Stimulated activated CD4-positive, alpha-beta T cell treated with anti-CD3 and anti-CD28 coated beads, Interleukin-4, amount 100 ng/mL, for 24 hours (primary cell): ENCODE measurements around the gene TNC.

ENCODE experiments used
- DNase-seq: peaks from one replicate; pipeline ENCODE4 v3.0.0-alpha.2; 2020

TNC gene

GRCh38 chr9:115042781-115043509 is 75.0 kb downstream of the TNC start:
- DNase-seq = peak; percentile 33

GRCh38 chr9:115039516-115040120 is 78.3 kb downstream of the TNC start:
- no peak for DNase-seq

DNA sequence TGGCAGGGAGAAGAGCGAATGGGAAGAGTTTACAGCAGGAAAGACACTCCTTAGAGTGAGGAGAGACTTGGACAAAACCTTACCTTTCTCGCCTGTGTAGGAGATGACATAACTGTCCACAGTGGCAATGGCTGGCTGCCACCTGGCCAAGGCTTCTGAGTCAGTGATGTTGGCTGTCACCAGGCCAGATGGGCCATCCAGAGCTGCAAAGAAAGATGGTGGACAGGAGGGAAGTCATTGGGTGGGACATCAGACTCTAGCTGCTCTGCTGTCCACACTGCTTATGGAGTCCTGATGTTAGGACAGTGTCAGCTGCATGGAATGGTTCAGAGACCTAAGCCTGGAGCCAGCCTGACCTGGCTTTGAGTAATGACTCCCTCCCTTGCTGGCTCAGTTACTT is 79.8 kb downstream of the TNC start:
- no peak for DNase-seq

DNA sequence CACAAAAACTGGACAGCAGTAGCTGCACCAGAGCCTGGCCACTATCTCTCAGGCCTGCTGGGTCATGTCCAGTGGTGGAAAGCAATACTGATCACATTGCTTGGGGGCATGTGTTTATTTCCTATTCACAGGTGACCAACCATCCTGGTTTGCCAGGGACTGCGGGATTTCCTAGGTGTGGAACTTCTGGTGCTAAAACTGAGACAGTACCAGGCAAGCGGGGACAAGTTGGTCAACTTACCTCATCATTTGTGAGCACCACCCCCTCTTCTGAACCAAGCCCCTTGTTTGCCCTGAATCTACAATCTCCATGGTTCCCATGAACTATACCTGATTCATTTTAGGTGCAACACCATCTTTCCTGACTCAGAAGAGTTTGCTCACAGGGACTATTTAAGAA is 81.3 kb downstream of the TNC start:
- DNase-seq = no peak

- DNase-seq = peak; percentile 60
Observed at GRCh38 chr9:115035841-115036612, 81.9 kb downstream of the TNC start.

GRCh38 chr9:115034801-115035200 is 83.2 kb downstream of the TNC start:
- no peak for DNase-seq

DNA sequence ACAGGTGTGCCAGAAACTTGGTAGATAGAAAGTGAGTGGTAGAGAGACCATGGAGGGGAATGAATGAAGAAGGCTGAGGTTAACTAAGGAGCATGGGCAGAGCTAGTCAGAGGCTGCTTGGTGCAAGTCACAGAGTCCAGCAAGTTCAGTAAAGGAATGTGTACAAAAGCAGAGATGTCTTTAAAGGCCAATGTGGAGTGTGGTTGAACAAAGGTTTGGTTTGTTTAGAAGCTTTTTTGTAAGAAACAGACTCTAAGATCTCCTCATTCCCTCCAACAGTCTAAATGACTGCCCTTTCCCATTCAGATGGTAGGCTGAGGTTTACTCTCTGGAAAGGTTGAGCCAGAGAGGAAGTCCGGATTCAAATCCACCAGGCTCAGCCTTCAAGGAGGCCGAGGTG is 84.2 kb downstream of the TNC start:
- no peak for DNase-seq

DNA sequence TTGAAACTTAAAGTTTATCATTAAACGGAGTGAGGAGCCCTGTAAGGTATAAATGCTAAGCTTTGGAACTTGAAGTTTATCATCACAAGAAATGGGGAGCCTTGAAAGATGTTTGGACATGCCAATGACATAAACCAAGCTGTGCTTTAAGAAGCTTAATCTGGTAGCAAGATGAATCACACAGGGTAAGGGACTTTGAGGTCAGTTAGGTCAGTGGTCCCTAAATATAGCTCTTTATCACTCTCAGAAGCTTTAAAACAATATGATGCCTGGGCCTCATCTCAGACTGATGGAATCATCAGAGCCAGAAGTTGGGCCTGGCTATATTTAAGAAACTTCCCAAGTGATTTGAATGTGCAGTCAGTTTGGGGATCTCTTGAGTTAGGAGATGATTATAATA is 85.7 kb downstream of the TNC start:
- DNase-seq = no peak

GRCh38 chr9:115030006-115030405 is 88.0 kb downstream of the TNC start:
- DNase-seq = no peak

DNA sequence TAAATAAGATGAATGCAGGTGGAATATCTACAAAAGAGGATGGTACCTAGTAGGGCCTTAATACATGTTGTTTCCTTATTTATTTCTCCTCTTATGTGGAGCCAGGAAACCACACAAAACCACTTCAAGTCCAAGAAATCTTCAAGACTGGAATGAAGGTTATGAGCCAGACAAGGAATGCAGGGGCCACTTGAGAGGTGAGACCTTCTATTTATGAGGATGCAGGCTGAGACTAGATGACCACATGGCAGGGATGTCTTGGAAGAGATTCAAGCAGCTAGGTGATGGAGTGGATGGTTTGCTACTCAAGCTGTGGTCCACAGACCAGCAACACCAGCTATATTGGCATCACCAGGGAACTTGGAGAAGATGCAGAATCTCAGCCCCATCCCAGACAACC is 92.2 kb downstream of the TNC start:
- DNase-seq = no peak

- DNase-seq = no peak
Observed at GRCh38 chr9:115024925-115025535, 92.9 kb downstream of the TNC start.

- DNase-seq = no peak
Observed at GRCh38 chr9:115022760-115023434, 95.1 kb downstream of the TNC start.

DNA sequence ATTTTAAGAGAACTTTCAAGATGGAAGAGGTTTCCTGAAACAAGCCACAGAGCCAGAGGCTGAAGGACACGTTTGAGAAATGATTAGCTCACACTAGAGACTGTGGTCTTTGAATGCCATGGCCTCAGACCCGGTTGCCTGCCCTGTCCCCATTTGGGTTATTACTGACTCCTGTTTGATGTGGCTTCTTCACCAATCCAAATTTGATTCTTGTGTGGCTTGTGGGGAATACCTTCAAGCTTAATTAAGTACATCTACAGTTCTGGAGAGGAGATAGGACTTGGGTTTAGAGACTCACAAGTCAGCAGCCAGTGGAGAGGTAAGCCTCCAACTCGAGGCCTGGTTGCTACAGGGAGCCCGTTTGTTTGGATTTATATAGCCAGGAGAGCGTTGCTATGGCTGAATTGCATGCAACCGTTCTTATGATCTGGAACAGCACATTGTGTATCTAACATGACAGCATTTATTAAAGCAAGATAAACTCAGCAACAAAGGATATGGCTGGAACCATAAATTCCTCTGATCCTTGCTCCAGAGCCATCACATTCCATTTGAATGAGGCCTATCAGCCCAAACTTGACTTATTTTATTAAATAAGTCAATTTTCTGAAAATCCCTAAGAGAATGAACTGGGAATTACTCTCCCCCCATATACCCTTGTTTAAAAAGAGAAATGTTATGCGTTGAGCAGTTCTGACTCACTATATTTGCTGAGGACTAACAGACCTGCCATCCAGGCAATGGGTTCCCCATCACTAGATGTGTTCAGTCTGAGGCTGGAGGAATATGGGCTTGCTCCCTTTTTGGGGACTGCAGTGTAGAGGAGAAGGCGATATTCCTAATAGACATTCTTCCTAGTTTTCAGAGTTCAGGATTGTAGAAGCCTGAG is 99.2 kb downstream of the TNC start:
- no peak for DNase-seq

- no peak for DNase-seq
Observed at GRCh38 chr9:115016344-115016743, 101.6 kb downstream of the TNC start.

DNA sequence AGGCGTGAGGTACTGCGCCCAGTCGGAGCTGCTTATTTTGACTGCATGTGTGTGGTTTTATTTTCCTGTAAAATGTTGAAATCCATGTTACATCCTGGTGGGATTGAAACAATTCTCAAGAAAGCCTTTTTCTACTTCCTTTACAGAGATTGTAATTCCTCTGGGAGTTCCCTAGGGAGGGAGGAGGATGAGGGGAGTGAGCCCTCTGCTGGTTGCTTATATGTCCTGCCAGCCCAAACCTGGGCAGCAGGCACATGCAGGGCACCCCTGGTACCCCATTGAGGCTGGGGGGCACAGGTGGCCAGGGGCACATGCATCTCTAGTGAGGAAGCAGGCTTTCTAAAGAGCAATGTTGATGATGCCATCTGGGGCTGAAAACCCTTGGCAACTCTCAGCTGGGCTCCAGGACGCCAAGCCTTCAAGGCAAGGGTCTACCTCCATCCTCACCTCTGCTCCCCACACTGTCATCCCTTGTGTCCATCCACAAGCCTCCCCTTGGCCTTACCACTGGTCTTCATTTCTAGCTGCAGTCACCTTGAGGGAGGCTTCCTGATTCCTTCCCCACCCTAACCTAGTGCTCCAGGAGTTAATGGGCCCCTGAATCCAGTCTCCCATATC is 102.8 kb downstream of the TNC start:
- no peak for DNase-seq

GRCh38 chr9:115014438-115014837 is 103.5 kb downstream of the TNC start:
- DNase-seq = no peak

- peak; percentile 86 for DNase-seq
Observed at GRCh38 chr9:115013998-115014397, 104.0 kb downstream of the TNC start.

DNA sequence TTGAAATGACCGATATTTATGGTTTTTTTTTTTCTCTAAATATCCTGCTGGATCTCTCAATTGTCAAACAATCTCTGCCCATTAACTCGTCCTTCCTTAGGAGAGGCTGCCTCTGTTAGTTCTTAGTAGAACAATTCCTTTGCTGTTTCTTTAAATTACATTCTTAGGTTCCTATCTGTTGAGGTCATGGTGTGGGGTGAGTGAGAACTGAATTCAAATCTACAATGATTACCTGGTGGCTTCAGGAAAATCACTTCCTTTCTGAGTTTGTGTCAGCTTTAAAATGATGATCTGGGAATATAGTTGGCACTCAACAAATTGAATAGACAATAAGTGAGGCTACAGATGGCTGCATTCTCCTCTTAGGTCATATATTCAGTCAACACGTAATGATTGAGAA is 105.5 kb downstream of the TNC start:
- DNase-seq = no peak

GRCh38 chr9:115010874-115011273 is 107.1 kb downstream of the TNC start:
- no peak for DNase-seq

- DNase-seq = peak; percentile 46
Observed at GRCh38 chr9:115008536-115009270, 109.3 kb downstream of the TNC start.

DNA sequence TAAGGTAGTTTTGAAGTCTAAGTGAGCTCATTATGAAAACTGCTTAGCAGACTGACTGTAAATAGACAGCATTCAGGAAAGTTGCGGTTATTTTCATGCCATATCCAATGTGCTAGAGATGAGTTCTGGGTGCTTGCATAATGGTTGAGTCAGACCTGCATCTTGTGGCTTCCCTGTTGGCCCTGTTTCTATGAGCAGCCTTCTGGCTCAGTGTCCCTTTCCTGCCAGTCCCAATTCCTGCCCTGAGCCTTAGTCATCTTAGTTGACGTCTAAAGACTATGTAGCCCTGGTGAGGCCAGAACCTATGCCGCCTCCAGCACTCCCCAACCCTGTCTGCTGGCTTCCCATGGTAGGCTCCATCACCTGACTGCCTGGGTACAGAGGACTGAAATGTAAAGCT is 111.3 kb downstream of the TNC start:
- peak; percentile 57 for DNase-seq
